K562 (cell line): ENCODE data around the gene CFAP70. TPM values are rescaled to one million over a fixed set of nuclear protein-coding genes. Genes with fewer than 3 reads are reported as not detected.
A peak's percentile ranks its signal among the peaks of the same experiment; 100 is the strongest.

Experiments used
- ATAC-seq: fragments of 200-7000 bp; cut with Tn5 transposase; 3 replicates; pipeline ENCODE4 v1.9.1; 2020; ENCODE audit warnings: moderate library complexity
- BruUV-seq: library from RNA; stranded (reverse); fragments of 400-500 nt; replicated peaks from 2 replicates; lab custom pipeline; 2021; lab: Mats Ljungman, UMichigan
- CTCF ChIA-PET: fragments of 300-600 bp; formaldehyde crosslinking; extraction: SDS; loops from one replicate; lab custom pipeline; 2021; ENCODE audit warnings: low intra/inter-chr PET ratio; lab: Yijun Ruan, JAX
- POLR2A ChIA-PET: fragments of 300-600, 350-650 bp; sonication (Branson Sonifier 250); formaldehyde crosslinking; extraction: SDS; loops from one replicate; lab custom pipeline; 2021; ENCODE audit warnings: antibody characterized with exemption, inconsistent platforms; lab: Yijun Ruan, JAX
- DNase-seq, 4 experiments: peaks; one replicate each; pipeline versions ENCODE4 v3.0.0 to v3.0.0-alpha.2; 2011 to 2018; ENCODE audit warnings: low spot score in 3 of 4, mixed read lengths in 3 of 4; ENCODE audit errors: extremely low read depth in 1 of 4
- FAIRE-seq: peaks from 2 replicates; lab custom pipeline; 2011; peaks lifted over from hg19 to GRCh38; lab: Jason Lieb, UNC
- H2AFZ ChIP-seq: 2 replicates; pipeline ENCODE4 v1.6.0; 2011; ENCODE audit warnings: low read depth, low read length, control low read depth, inconsistent platforms
- H3K27ac ChIP-seq: fragments of 200-600 bp; 3 replicates; pipeline ENCODE4 v1.8.0; 2011; ENCODE audit warnings: low read depth, mild to moderate bottlenecking, control low read depth, inconsistent platforms, low read length, moderate library complexity, mixed read lengths; ENCODE audit errors: extremely low read depth
- H3K27me3 ChIP-seq, 2 experiments: fragments of 300-600 bp in 1 of 2; 2 replicates in 1 of 2; 3 replicates in 1 of 2; pipeline versions ENCODE4 v1.6.0 to v1.8.0; 2011; ENCODE audit warnings: inconsistent platforms in 2 of 2, low read length in 2 of 2, mild to moderate bottlenecking in 1 of 2, mixed read lengths in 1 of 2, moderate library complexity in 1 of 2; ENCODE audit not compliant: control insufficient read depth in 2 of 2, insufficient read depth in 2 of 2
- H3K36me3 ChIP-seq: fragments of 300-600 bp; 3 replicates; pipeline ENCODE4 v1.8.0; 2011; ENCODE audit warnings: mild to moderate bottlenecking, low read length, inconsistent platforms; ENCODE audit not compliant: control insufficient read depth, insufficient read depth
- H3K4me1 ChIP-seq, 2 experiments: fragments of 200-600 bp in 1 of 2; replicated peaks in 1 of 2; 2 replicates in 1 of 2; 3 replicates in 1 of 2; pipeline versions ENCODE4 v1.5.1 to v1.8.0; 2011; ENCODE audit warnings: inconsistent platforms in 2 of 2, low read length in 2 of 2, mild to moderate bottlenecking in 1 of 2, mixed read lengths in 1 of 2, moderate library complexity in 1 of 2; ENCODE audit not compliant: control insufficient read depth in 2 of 2, insufficient read depth in 2 of 2
- H3K4me2 ChIP-seq: 2 replicates; pipeline ENCODE4 v1.6.1; 2011; ENCODE audit warnings: low read length, control low read depth, inconsistent platforms, mixed read lengths; ENCODE audit not compliant: insufficient read depth
- H3K4me3 ChIP-seq: fragments of 200-600 bp; sonication (generic), shearing (Covaris generic); 2 replicates; pipeline ENCODE4 v1.5.1; 2016; ENCODE audit warnings: control low read depth, inconsistent platforms
- H3K79me2 ChIP-seq: fragments of 200-600 bp; 3 replicates; pipeline ENCODE4 v1.8.0; 2011; ENCODE audit warnings: low read length, inconsistent platforms; ENCODE audit not compliant: control insufficient read depth, insufficient read depth
- H3K9ac ChIP-seq, 2 experiments: 2 replicates each; pipeline versions ENCODE4 v1.6.0 to v1.6.1; 2011; ENCODE audit warnings: low read depth in 2 of 2, low read length in 2 of 2, control low read depth in 1 of 2, inconsistent platforms in 1 of 2, mild to moderate bottlenecking in 1 of 2, mixed read lengths in 1 of 2; ENCODE audit not compliant: insufficient read depth in 1 of 2
- H3K9me1 ChIP-seq: one replicate; pipeline ENCODE4 v1.6.0; 2011; ENCODE audit warnings: inconsistent platforms, mild to moderate bottlenecking, low read length, moderate library complexity; ENCODE audit not compliant: control insufficient read depth, insufficient read depth
- H3K9me3 ChIP-seq: replicated peaks from 2 replicates; pipeline ENCODE4 v1.5.1; 2011; ENCODE audit warnings: low read depth, low read length, inconsistent platforms; ENCODE audit not compliant: control insufficient read depth, insufficient read depth
- H4K20me1 ChIP-seq: replicated peaks from 2 replicates; pipeline ENCODE4 v1.6.1; 2011; ENCODE audit warnings: low read length, inconsistent platforms, mixed read lengths; ENCODE audit not compliant: control insufficient read depth, insufficient read depth
- CEBPG ChIP-seq, 3 experiments: fragments of 200-800 bp in 1 of 3; sonication (Bioruptor generic) in 1 of 3; sonication (generic) in 1 of 3; formaldehyde crosslinking in 1 of 3; IDR thresholded peaks in 2 of 3; conservative IDR thresholded peaks in 1 of 3; 2 replicates each; pipeline versions ENCODE4 v1.6.1 to v1.8.0; 2016 to 2022; ENCODE audit warnings: missing compliant biosample characterization in 2 of 3, missing genetic modification characterization in 2 of 3, mild to moderate bottlenecking in 1 of 3, missing genetic modification reagents in 1 of 3
- COPS2 ChIP-seq: fragments of 450-650 bp; conservative IDR thresholded peaks from 2 replicates; pipeline ENCODE4 v1.6.1; 2016; ENCODE audit warnings: mild to moderate bottlenecking, moderate library complexity
- CTBP1 ChIP-seq: fragments of 450-650 bp; IDR thresholded peaks from 2 replicates; pipeline ENCODE4 v1.6.1; 2016; ENCODE audit warnings: borderline replicate concordance
- HDAC1 ChIP-seq, 2 experiments: fragments of 450-650 bp; IDR thresholded peaks; 2 replicates each; pipeline ENCODE4 v1.6.1; 2016 to 2017; ENCODE audit warnings: inconsistent platforms in 1 of 2, mild to moderate bottlenecking in 1 of 2, moderate library complexity in 1 of 2
- HDAC2 ChIP-seq: fragments of 450-650 bp; IDR thresholded peaks from 2 replicates; pipeline ENCODE4 v1.6.1; 2016; ENCODE audit warnings: mild to moderate bottlenecking
- HOMEZ ChIP-seq: fragments of 250-450 bp; sonication (Bioruptor Pico); IDR thresholded peaks from 2 replicates; pipeline ENCODE4 v1.4.0; 2020; ENCODE audit warnings: mild to moderate bottlenecking, moderate library complexity
- KLF6 ChIP-seq: fragments of 250-450 bp; sonication (Bioruptor Pico); IDR thresholded peaks from 2 replicates; pipeline ENCODE4 v1.4.0; 2020; ENCODE audit warnings: mild to moderate bottlenecking, moderate library complexity, borderline replicate concordance
- MTA2 ChIP-seq: fragments of 450-650 bp; IDR thresholded peaks from 2 replicates; pipeline ENCODE4 v1.6.1; 2016; ENCODE audit warnings: low read depth
- NELFE ChIP-seq: IDR thresholded peaks from 2 replicates; pipeline ENCODE4 v1.6.1; 2011; ENCODE audit warnings: mild to moderate bottlenecking; ENCODE audit not compliant: insufficient read depth, insufficient read length
- PRMT5 ChIP-seq: sonication (generic); formaldehyde crosslinking; IDR thresholded peaks from 2 replicates; pipeline ENCODE4 v1.5.0; 2020; ENCODE audit warnings: missing genetic modification reagents
- SETDB1 ChIP-seq: IDR thresholded peaks from one replicate; pipeline ENCODE4 v1.6.1; 2012; ENCODE audit warnings: low read length, control low read depth, inconsistent platforms
- SMAD2 ChIP-seq: fragments of 150-350 bp; IDR thresholded peaks from 2 replicates; pipeline ENCODE4 v1.6.1; 2014; ENCODE audit warnings: low read depth, mild to moderate bottlenecking, low read length
- TEAD1 ChIP-seq, 2 experiments: fragments of 450-650 bp in 1 of 2; sonication (generic) in 1 of 2; formaldehyde crosslinking; IDR thresholded peaks; 2 replicates each; pipeline versions ENCODE4 v1.4.0 to v1.8.0; 2020 to 2022; ENCODE audit warnings: mild to moderate bottlenecking in 2 of 2, missing genetic modification reagents in 1 of 2
- TRIM25 ChIP-seq: fragments of 450-650 bp; IDR thresholded peaks from 2 replicates; pipeline ENCODE4 v1.7.0; 2016; ENCODE audit warnings: borderline replicate concordance
- ZC3H11A ChIP-seq: IDR thresholded peaks from 2 replicates; pipeline ENCODE4 v1.6.1; 2012; ENCODE audit warnings: low read depth, low read length, improper control_type of control experiment
- ZNF561 ChIP-seq: fragments of 450-650 bp; formaldehyde crosslinking; conservative IDR thresholded peaks from 2 replicates; pipeline ENCODE4 v1.4.0; 2020; ENCODE audit warnings: mild to moderate bottlenecking, moderate library complexity
- ZNF830 ChIP-seq: fragments of 250-450 bp; sonication (Bioruptor Pico); IDR thresholded peaks from 2 replicates; pipeline ENCODE4 v1.5.0; 2021; ENCODE audit warnings: mild to moderate bottlenecking
- ZZZ3 ChIP-seq: fragments of 450-650 bp; IDR thresholded peaks from 2 replicates; pipeline ENCODE4 v1.6.1; 2016; ENCODE audit warnings: antibody characterized with exemption, mild to moderate bottlenecking, moderate library complexity
- WGBS: fragments of 100-300 bp; shearing (Covaris generic); methylation state at CpG from one replicate; pipeline ENCODE4 v1.1.6; 2016; ENCODE audit warnings: low coverage, mixed read lengths; ENCODE audit not compliant: insufficient coverage; ENCODE audit errors: missing lambda C conversion rate; 5-methylcytosine and 5-hydroxymethylcytosine counted together
- in situ Hi-C: fragments of 300-500 bp; cut with MboI; formaldehyde crosslinking; loops from 4 replicates; pipeline ENCODE4 v1.15.0; 2018; ENCODE audit warnings: inconsistent platforms, mixed read lengths
- intact Hi-C: fragments of 100-400 bp; cut with micrococcal nuclease; formaldehyde crosslinking; loops from 2 replicates; pipeline ENCODE4 v1.14.2; 2022
- polyA plus RNA-seq, 8 experiments: library from polyadenylated mRNA; depleted of rRNA in 4 of 8; stranded (reverse) in 5 of 8; unstranded in 3 of 8; fragments of >200 nt; fragmentation: Nextera tagmentation in 2 of 8; fragmentation: Illumina TruSeq in 1 of 8; extraction: Ambion mirVana in 2 of 8; extraction: Trizol in 1 of 8; gene quantifications; 2 replicates each; pipeline versions ENCODE4 v1.2.1 to v1.2.3, GENCODE V29; 2011 to 2014; ENCODE audit warnings: inconsistent platforms in 1 of 8, missing spikeins in 1 of 8
- total RNA-seq, 7 experiments: library from RNA; depleted of rRNA in 6 of 7; stranded (reverse); fragments of >200 nt in 6 of 7; fragmentation: Illumina TruSeq in 2 of 7; extraction: Trizol in 2 of 7; gene quantifications; 2 replicates each; pipeline versions ENCODE4 v1.2.1 to v1.2.3, GENCODE V29; 2011 to 2021; ENCODE audit warnings: low replicate concordance in 1 of 7

CFAP70 gene
- total and polyA plus RNA-seq, 9 of the 15 experiments (the other 6 are each of a cell fraction or from before 2014, with no cell fraction given): 0.27 to 1.6 (median 0.86) TPM

- TF ChIP-seq TEAD1 (CRISPR knock-in tag; IDR thresholded peaks at IDR 0.05) (no peak), HDAC2 (no peak)
These were observed 124.8 kb downstream of the CFAP70 start (continued) for GRCh38 chr10:73233883-73234282.

DNA sequence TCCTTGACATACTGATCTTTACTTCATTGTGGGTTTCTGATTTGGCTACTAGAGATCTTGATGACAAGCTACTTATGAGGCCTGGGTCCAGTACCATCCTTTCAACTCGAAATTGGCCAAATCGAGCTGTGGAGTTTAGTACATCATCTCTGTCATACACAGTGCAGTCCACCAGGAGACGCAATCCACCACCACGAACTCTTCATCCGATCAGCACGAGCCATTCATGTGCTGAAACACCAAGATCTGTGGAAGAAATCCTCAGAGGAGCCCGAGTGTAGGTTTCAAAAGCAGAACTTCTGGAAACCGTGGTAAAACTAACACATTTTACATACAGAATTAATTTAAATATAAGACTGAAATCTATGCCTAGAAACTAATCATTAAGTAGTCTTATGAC, 125.8 kb downstream of the CFAP70 start:
- in situ Hi-C loops (no loop called here), intact Hi-C loops (no loop called here)
- peak; percentile 85 for ATAC-seq
- Histone ChIP-seq H3K9me3 (no peaks in the 10 kb centered on the region), H2AFZ (no peak overlapping the region), H4K20me1 (peaks cover 3% of the 10 kb centered on the region), H3K36me3 (peaks cover 52% of the 10 kb centered on the region), H3K9me1 (no peaks in the 10 kb centered on the region), H3K4me3 (no peak overlapping the region), H3K9ac (no peak overlapping the region), H3K79me2 (no peaks in the 10 kb centered on the region), H3K27ac (no peak overlapping the region), H3K27me3 (no peaks in the 10 kb centered on the region), H3K4me2 (no peak overlapping the region), H3K4me1 (no peaks in the 10 kb centered on the region; a peak in 1 of 5 replicates)
- FAIRE-seq: peak; percentile 68
- DNase-seq: peak; percentile 55 to 73 (median 60)
- WGBS: 62% methylated on average over 8 of the region's 8 CpGs
- ChIA-PET CTCF (interaction anchor here (1.0 kb wide), 1 partner anchor 411 kb away, joined by 4 read pairs; no protein-coding TSS in a partner anchor), POLR2A (interaction anchor here (0.7 to 6.3 kb wide), 6 partner anchors 8 to 137 kb away, joined by 3 to 66 read pairs (median 4); partner anchors contain the start of genes DNAJC9, ECD and FAM149B1)
- no TSS peak for BruUV-seq
- TF ChIP-seq ZNF830 (CRISPR knock-in tag) (no peak), HOMEZ (CRISPR knock-in tag) (no peak), SETDB1 (no peak), SMAD2 (no peak), CTBP1 (peak; percentile 28; the same call in 1 of the 2 replicates), PRMT5 (CRISPR knock-in tag) (no peak), ZNF561 (CRISPR knock-in tag) (no peak), NELFE (no peak), ZC3H11A (no peak), COPS2 (no peak), TRIM25 (no peak), ZZZ3 (0 out of 2 replicates have a peak, but pooled peaks have one; percentile 59), KLF6 (CRISPR knock-in tag) (no peak), CEBPG (CRISPR knock-in tag; IDR thresholded peaks at IDR 0.05) (no peak), CEBPG (tag; conservative IDR thresholded peaks at IDR 0.05 in 1 of 2, IDR thresholded peaks at IDR 0.05 in 1 of 2) (no peak), HDAC1 (IDR thresholded peaks at IDR 0.05) (no peak), MTA2 (no peak)
